Lung (tissue), 12 donors: ENCODE data around the gene PLAAT3. TPM values are rescaled to one million over a fixed set of nuclear protein-coding genes. Genes with fewer than 3 reads are reported as not detected.

ENCODE experiments used
- ATAC-seq: fragments of 200-7000 bp; cut with Tn5 transposase; one replicate; pipeline ENCODE4 v1.9.1; 2020; ENCODE audit warnings: moderate number of reproducible peaks; ENCODE audit not compliant: insufficient read depth, low FRiP score
- DNase-seq, 3 donors: peaks; one replicate each; pipeline ENCODE4 v3.0.0-alpha.2; 2013 to 2017
- H3K27ac ChIP-seq, 2 donors: one replicate each; pipeline ENCODE4 v1.5.1; 2013; ENCODE audit warnings: mild to moderate bottlenecking in 2 of 2, moderate library complexity in 2 of 2, control low read depth in 1 of 2, inconsistent platforms in 1 of 2, low read depth in 1 of 2, low read length in 1 of 2
- H3K27me3 ChIP-seq, 3 donors: one replicate each; pipeline ENCODE4 v1.5.1; 2013; ENCODE audit warnings: low read length in 2 of 3; ENCODE audit not compliant: control insufficient read depth in 3 of 3, insufficient read depth in 3 of 3
- H3K36me3 ChIP-seq, 4 donors: one replicate each; pipeline ENCODE4 v1.5.1; 2013; ENCODE audit warnings: low read length in 4 of 4, mild to moderate bottlenecking in 1 of 4, moderate library complexity in 1 of 4; ENCODE audit not compliant: control insufficient read depth in 4 of 4, insufficient read depth in 4 of 4
- H3K4me1 ChIP-seq, 5 donors: one replicate each; pipeline ENCODE4 v1.5.1; 2013; ENCODE audit warnings: low read length in 5 of 5, mild to moderate bottlenecking in 2 of 5, moderate library complexity in 1 of 5; ENCODE audit not compliant: control insufficient read depth in 5 of 5, insufficient read depth in 5 of 5
- H3K4me3 ChIP-seq: one replicate; pipeline ENCODE4 v1.5.1; 2013; ENCODE audit warnings: mild to moderate bottlenecking, control low read depth, moderate library complexity
- H3K9ac ChIP-seq, 2 donors: one replicate each; pipeline ENCODE4 v1.5.1; 2013; ENCODE audit warnings: low read length in 2 of 2, control low read depth in 1 of 2; ENCODE audit not compliant: insufficient read depth in 1 of 2
- H3K9me3 ChIP-seq, 4 donors: one replicate each; pipeline ENCODE4 v1.5.1; 2013; ENCODE audit warnings: low read length in 3 of 4, mild to moderate bottlenecking in 1 of 4, moderate library complexity in 1 of 4; ENCODE audit not compliant: control insufficient read depth in 4 of 4, insufficient read depth in 3 of 4
- WGBS, 2 donors: extraction: QIAGEN DNeasy Blood & Tissue Kit; methylation state at CpG; one replicate each; pipeline ENCODE4 v1.1.7; 2013; 5-methylcytosine and 5-hydroxymethylcytosine counted together
- polyA plus RNA-seq, 2 donors: library from polyadenylated mRNA; stranded (reverse); fragments of 200-250 nt; gene quantifications; one replicate each; pipeline ENCODE4 v1.2.1, GENCODE V29; 2013
- total RNA-seq, 2 donors: library from RNA; depleted of rRNA in 1 of 2; stranded (reverse); fragments of >200 nt in 1 of 2; gene quantifications; one replicate each; pipeline ENCODE4 v1.2.1, GENCODE V29; 2014 to 2021
- TF ChIP-seq, protein P1 (sequence below): IDR thresholded peaks from 2 replicates; pipeline ENCODE4 v1.5.1; 2012; ENCODE audit warnings: mild to moderate bottlenecking; ENCODE audit errors: control extremely low read depth, extremely low read depth
- donor health status: control.
- donor health status: control.
- donor health status: Bipolar disorder and iron deficiency.
- donor health status: healthy.
- donor health status: DM: yes; HTN: yes; CAD: no.

The PLAAT3 gene
- total and polyA plus RNA-seq, 4 donors: 12.7 to 232 (median 89.8) TPM

DNA sequence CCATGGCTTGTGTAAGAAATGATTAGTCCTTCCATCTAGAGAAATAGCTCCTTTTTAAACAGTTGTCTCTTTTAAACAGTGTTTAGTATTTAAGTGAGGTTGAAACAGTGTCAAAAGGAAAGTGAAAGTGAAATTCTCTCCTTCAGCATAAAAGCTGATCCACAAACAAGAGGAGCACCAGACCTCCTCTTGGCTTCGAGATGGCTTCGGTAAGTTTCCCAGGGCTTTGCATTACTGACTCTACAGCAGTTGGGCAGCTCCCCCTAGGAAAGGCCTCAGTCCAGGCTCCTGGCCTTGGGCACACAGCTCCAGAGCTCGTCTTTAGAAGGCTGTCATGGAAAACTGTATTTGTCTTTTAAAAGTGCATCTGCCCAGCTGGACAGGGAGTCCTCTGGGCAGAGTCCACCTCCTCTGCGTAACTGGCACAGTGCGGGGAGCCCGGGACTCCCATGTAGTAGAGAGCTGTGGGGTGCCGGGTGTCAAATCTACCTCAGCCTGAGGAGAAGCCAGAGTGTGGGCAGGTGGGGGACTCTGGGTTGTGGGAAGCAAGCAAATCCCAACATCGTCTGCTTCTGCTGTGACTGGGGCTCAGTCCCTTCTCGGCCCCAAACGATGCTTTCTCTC is 77.5 kb downstream of the PLAAT3 start, which contains the start of gene PLAAT4:
PLAAT4 (plus strand) TSS at position 140 of the 624 bp plus-strand sequence; CDS start at position 201, 61 bp downstream.
- H3K4me3 ChIP-seq: peak within 1 kb of the TSS; percentile 12
- peaks cover 0 to 2% (median 0%) of the 10 kb centered on the region in 4 donors for H3K9me3 ChIP-seq
- DNase-seq (peak; percentile 29 to 81 (median 59)), ATAC-seq (peak; percentile 31)
- 11 to 25% methylated on average over 10 of the region's 10 CpGs for WGBS, 2 donors
- peaks cover 0 to 24% (median 8%) of the 10 kb centered on the region in 5 donors for H3K4me1 ChIP-seq
- peaks cover 0 to 3% (median 0%) of the 10 kb centered on the region in 4 donors for H3K36me3 ChIP-seq
- peak within 1 kb of the TSS; percentile 45 to 81 for H3K27ac ChIP-seq
- TF ChIP-seq, protein P1, sequence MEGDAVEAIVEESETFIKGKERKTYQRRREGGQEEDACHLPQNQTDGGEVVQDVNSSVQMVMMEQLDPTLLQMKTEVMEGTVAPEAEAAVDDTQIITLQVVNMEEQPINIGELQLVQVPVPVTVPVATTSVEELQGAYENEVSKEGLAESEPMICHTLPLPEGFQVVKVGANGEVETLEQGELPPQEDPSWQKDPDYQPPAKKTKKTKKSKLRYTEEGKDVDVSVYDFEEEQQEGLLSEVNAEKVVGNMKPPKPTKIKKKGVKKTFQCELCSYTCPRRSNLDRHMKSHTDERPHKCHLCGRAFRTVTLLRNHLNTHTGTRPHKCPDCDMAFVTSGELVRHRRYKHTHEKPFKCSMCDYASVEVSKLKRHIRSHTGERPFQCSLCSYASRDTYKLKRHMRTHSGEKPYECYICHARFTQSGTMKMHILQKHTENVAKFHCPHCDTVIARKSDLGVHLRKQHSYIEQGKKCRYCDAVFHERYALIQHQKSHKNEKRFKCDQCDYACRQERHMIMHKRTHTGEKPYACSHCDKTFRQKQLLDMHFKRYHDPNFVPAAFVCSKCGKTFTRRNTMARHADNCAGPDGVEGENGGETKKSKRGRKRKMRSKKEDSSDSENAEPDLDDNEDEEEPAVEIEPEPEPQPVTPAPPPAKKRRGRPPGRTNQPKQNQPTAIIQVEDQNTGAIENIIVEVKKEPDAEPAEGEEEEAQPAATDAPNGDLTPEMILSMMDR: no peak
- no peaks in the 10 kb centered on the region for H3K27me3 ChIP-seq
- peak within 1 kb of the TSS; percentile 16 to 66 for H3K9ac ChIP-seq

DNA sequence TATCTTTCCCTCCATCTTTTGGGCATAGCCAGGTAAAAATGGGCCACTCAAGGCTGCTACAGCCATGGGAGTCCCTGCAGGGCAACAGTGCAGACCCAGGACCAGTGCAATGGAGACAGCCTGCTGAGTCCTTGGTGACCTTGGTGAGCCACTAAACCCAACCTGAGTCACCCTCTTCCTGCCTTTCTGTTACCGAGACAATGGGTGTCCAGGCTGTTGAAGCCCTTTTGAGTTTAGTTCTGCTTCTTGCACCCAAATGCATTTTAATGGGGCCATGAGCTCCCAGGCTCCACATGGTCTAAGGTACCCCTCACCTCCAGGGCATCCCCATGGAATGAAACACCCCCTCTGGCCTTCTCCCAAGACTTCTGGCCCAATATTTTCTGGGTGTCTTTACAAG is 78.5 kb downstream of the PLAAT3 start:
- H3K4me3 ChIP-seq: no peak overlapping the region
- TF ChIP-seq, protein P1: no peak
- WGBS, 2 donors: 61 to 70% methylated on average over 1 of the region's 1 CpG
- no peaks in the 10 kb centered on the region for H3K27me3 ChIP-seq
- no peak overlapping the region for H3K9ac ChIP-seq
- peaks cover 0 to 3% (median 0%) of the 10 kb centered on the region in 4 donors for H3K36me3 ChIP-seq
- peaks cover 6 to 26% (median 8%) of the 10 kb centered on the region in 5 donors for H3K4me1 ChIP-seq
- no peak for DNase-seq
- H3K27ac ChIP-seq: peak overlapping the region in 1 of 2 donors; percentile 32
- H3K9me3 ChIP-seq: peaks cover 0 to 2% (median 0%) of the 10 kb centered on the region in 4 donors
- ATAC-seq: no peak

DNA sequence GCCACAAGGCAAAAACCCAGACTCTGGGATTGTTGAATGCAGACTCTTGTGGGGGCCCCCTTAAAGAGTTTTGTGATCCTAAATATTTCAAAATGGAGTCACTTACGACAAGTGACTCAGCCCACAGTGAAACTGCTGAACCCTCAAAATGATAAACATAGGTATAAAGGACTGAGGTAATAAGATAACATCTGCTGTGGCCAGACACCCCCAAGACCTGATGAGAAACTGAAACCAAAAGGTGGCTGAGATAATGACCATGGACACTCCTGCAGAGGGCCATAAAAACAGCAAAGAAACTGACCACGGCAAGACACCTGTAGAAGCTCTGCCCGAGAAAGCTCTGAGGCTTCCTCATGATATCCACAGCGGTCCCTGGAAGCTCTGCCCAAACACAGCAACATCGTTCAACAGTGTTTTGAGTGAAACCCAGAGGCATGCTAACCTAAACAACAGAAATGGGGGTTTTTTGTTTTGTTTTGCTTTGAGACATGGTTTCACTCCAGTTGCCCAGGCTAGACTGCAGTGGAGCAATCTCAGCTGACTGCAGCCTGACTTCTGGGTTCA is 79.3 kb downstream of the PLAAT3 start:
- Histone ChIP-seq H3K27ac (no peak overlapping the region), H3K9ac (no peak overlapping the region), H3K4me3 (no peak overlapping the region), H3K27me3 (no peaks in the 10 kb centered on the region), H3K9me3 (peaks cover 0 to 2% (median 0%) of the 10 kb centered on the region in 4 donors), H3K36me3 (peaks cover 0 to 3% (median 0%) of the 10 kb centered on the region in 4 donors), H3K4me1 (peaks cover 6 to 26% (median 8%) of the 10 kb centered on the region in 5 donors)
- no peak for ATAC-seq
- DNase-seq: no peak
- TF ChIP-seq, protein P1: no peak
- 90 to 93% methylated on average over 5 of the region's 5 CpGs for WGBS, 2 donors
